ENCODE results near the gene KLHL40. TPM values are rescaled to one million over a fixed set of nuclear protein-coding genes. Genes with fewer than 3 reads are reported as not detected.
A peak's percentile ranks its signal among the peaks of the same experiment; 100 is the strongest.

Gene KLHL40
- total and polyA plus RNA-seq, 9 of the 15 experiments (the other 6 are each of a cell fraction or from before 2014, with no cell fraction given), result not detected

DNA sequence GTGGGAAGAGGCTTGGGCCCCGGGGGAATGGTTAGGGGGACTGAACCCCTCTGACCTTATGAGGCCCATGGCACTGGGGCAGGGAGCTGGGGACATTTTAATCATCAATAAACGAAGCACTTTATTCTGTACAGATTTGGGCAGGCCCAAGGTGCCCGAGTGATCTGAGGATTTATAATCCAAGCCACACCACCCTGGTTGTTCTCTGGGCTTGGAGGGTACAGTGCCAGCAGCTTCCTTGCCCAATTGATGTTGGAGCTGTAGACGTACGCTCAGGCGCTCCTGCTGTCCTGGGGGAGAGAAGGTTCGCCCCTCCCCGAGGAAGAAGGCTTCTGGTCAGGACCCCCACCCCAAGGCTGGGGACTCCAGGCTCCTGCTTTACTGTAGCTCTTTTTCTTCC, 19.3 kb upstream of the KLHL40 start:
- no peaks in the 10 kb centered on the region for H3K36me3 ChIP-seq (ENCODE audit: control insufficient read depth, insufficient read depth, low read length)
- H3K4me3 ChIP-seq, result no peak overlapping the region
- intact Hi-C loops (cut with micrococcal nuclease), result no loop called here
- no TSS peak for BruUV-seq (replicated peaks)
- H3K4me1 ChIP-seq (replicated peaks in 1 of 2; ENCODE audit: control insufficient read depth in 2 of 2, insufficient read depth in 2 of 2, low read length in 2 of 2), result peaks cover 4 to 10% of the 10 kb centered on the region in 2 experiments; a peak in 4 of 5 replicates
- H3K9me1 ChIP-seq (ENCODE audit: control insufficient read depth, insufficient read depth, low read length), result no peaks in the 10 kb centered on the region
- H3K79me2 ChIP-seq (ENCODE audit: control insufficient read depth, insufficient read depth, low read length), result no peaks in the 10 kb centered on the region
- H3K4me2 ChIP-seq (ENCODE audit: insufficient read depth, low read length), result no peak overlapping the region
- H3K27ac ChIP-seq (ENCODE audit: extremely low read depth, low read depth, low read length), result no peak overlapping the region
- ChIA-PET POLR2A (interaction anchor here (0.6 to 1.1 kb wide), 5 partner anchors 12 to 88 kb away, joined by 3 to 5 read pairs (median 3); no protein-coding TSS in a partner anchor), CTCF (ENCODE audit: low intra/inter-chr PET ratio) (no interaction called here)
- H3K9me3 ChIP-seq (replicated peaks; ENCODE audit: control insufficient read depth, insufficient read depth, low read depth, low read length), result no peaks in the 10 kb centered on the region
- no peak overlapping the region for H3K9ac ChIP-seq (ENCODE audit: insufficient read depth in 1 of 2, low read depth in 2 of 2, low read length in 2 of 2)
- peaks cover 11% of the 10 kb centered on the region; the same call in 1 of the 2 replicates for H4K20me1 ChIP-seq (replicated peaks; ENCODE audit: control insufficient read depth, insufficient read depth, low read length)
- no peak for TF ChIP-seq KAT8 (IDR thresholded peaks at IDR 0.05; ENCODE audit: low read depth)
- ATAC-seq (no peak), DNase-seq (ENCODE audit: extremely low read depth in 1 of 4, low spot score in 3 of 4) (no peak), FAIRE-seq (no peak)
- in situ Hi-C loops (cut with MboI), result no loop called here
- no peak overlapping the region for H2AFZ ChIP-seq (ENCODE audit: low read depth, low read length)
- peaks cover 3 to 24% of the 10 kb centered on the region in 2 experiments; a peak in 3 of 5 replicates for H3K27me3 ChIP-seq (ENCODE audit: control insufficient read depth in 2 of 2, insufficient read depth in 2 of 2, low read length in 2 of 2)
- WGBS (ENCODE audit: insufficient coverage, low coverage, missing lambda C conversion rate), result 12% methylated on average over 8 of the region's 8 CpGs

- no peaks in the 10 kb centered on the region for H3K36me3 ChIP-seq (ENCODE audit: control insufficient read depth, insufficient read depth, low read length)
- intact Hi-C loops (cut with micrococcal nuclease), result no loop called here
- DNase-seq (ENCODE audit: extremely low read depth in 1 of 4, low spot score in 3 of 4) (no peak), FAIRE-seq (no peak), ATAC-seq (no peak)
- no peaks in the 10 kb centered on the region for H3K9me3 ChIP-seq (replicated peaks; ENCODE audit: control insufficient read depth, insufficient read depth, low read depth, low read length)
- 0 out of 2 replicates have a peak, but pooled peaks cover 11% of the 10 kb centered on the region for H4K20me1 ChIP-seq (replicated peaks; ENCODE audit: control insufficient read depth, insufficient read depth, low read length)
- TF ChIP-seq CBX2 (IDR thresholded peaks at IDR 0.05; ENCODE audit: insufficient read depth, low read length, poor library complexity, severe bottlenecking) (no peak), CREB1 (IDR thresholded peaks at IDR 0.05) (no peak), CREB1 (CRISPR knock-in tag; IDR thresholded peaks at IDR 0.05) (no peak), NONO (IDR thresholded peaks at IDR 0.05; ENCODE audit: low read depth in 2 of 2, low read length in 1 of 2) (no peak), ZMIZ1 (IDR thresholded peaks at IDR 0.05; ENCODE audit: low read depth in 2 of 2, low read length in 2 of 2) (no peak), ZNF76 (CRISPR knock-in tag; IDR thresholded peaks at IDR 0.05; ENCODE audit: borderline replicate concordance) (no peak)
- CTCF ChIA-PET (ENCODE audit: low intra/inter-chr PET ratio), result no interaction called here
- 15% methylated on average over 4 of the region's 4 CpGs for WGBS (ENCODE audit: insufficient coverage, low coverage, missing lambda C conversion rate)
- H3K4me1 ChIP-seq (replicated peaks in 1 of 2; ENCODE audit: control insufficient read depth in 2 of 2, insufficient read depth in 2 of 2, low read length in 2 of 2), result peaks cover 4 to 10% of the 10 kb centered on the region in 2 experiments; a peak in 4 of 5 replicates
- no peaks in the 10 kb centered on the region for H3K79me2 ChIP-seq (ENCODE audit: control insufficient read depth, insufficient read depth, low read length)
- H3K9me1 ChIP-seq (ENCODE audit: control insufficient read depth, insufficient read depth, low read length), result no peaks in the 10 kb centered on the region
- H3K27ac ChIP-seq (ENCODE audit: extremely low read depth, low read depth, low read length), result no peak overlapping the region
- no TSS peak for BruUV-seq (replicated peaks)
- H2AFZ ChIP-seq (ENCODE audit: low read depth, low read length), result no peak overlapping the region
- H3K9ac ChIP-seq (ENCODE audit: insufficient read depth in 1 of 2, low read depth in 2 of 2, low read length in 2 of 2), result peak overlapping the region in 1 of 2 experiments; percentile 1; a peak in 1 of 4 replicates
- peaks cover 6 to 24% of the 10 kb centered on the region in 2 experiments; a peak in 3 of 5 replicates for H3K27me3 ChIP-seq (ENCODE audit: control insufficient read depth in 2 of 2, insufficient read depth in 2 of 2, low read length in 2 of 2)
- no peak overlapping the region for H3K4me3 ChIP-seq
- POLR2A ChIA-PET, result interaction anchor here (0.6 to 1.1 kb wide), 3 partner anchors 15 to 27 kb away, joined by 3 to 4 read pairs (median 4); no protein-coding TSS in a partner anchor
- H3K4me2 ChIP-seq (ENCODE audit: insufficient read depth, low read length), result no peak overlapping the region
- in situ Hi-C loops (cut with MboI), result no loop called here
Measured at GRCh38 chr3:42666577-42666998, 18.7 kb upstream of the KLHL40 start.
